GM12878 (cell line): ENCODE results near the gene DUSP22. TPM values are rescaled to one million over a fixed set of nuclear protein-coding genes. Genes with fewer than 3 reads are reported as not detected.

ENCODE experiments used
- ASH2L ChIP-seq: fragments of 300-600, 200-600 bp; sonication (generic); IDR thresholded peaks from 2 replicates; pipeline ENCODE4 v1.6.1; 2017; ENCODE audit warnings: low read depth, mild to moderate bottlenecking, borderline replicate concordance
- CBFB ChIP-seq: IDR thresholded peaks from 2 replicates; pipeline ENCODE4 v1.6.1; 2016; ENCODE audit warnings: antibody characterized with exemption, low read depth
- FOXK2 ChIP-seq: fragments of 450-650 bp; IDR thresholded peaks from 2 replicates; pipeline ENCODE4 v1.6.1; 2017; ENCODE audit warnings: mild to moderate bottlenecking, moderate library complexity
- GABPA ChIP-seq: IDR thresholded peaks from 2 replicates; pipeline ENCODE4 v1.6.1; 2014; ENCODE audit warnings: antibody characterized with exemption, low read depth, mild to moderate bottlenecking, inconsistent platforms
- IKZF1 ChIP-seq: fragments of 450-650 bp; conservative IDR thresholded peaks from 2 replicates; pipeline ENCODE4 v1.6.1; 2017; ENCODE audit warnings: antibody characterized with exemption, mild to moderate bottlenecking
- IRF4 ChIP-seq: IDR thresholded peaks from 2 replicates; pipeline ENCODE4 v1.6.1; 2011; ENCODE audit warnings: low read depth, low read length
- MTA2 ChIP-seq: fragments of 450-650 bp; IDR thresholded peaks from 2 replicates; pipeline ENCODE4 v1.6.1; 2016; ENCODE audit warnings: low read depth, mild to moderate bottlenecking, moderate library complexity
- MYC ChIP-seq: IDR thresholded peaks from 2 replicates; pipeline ENCODE4 v1.6.1; 2011; ENCODE audit warnings: mild to moderate bottlenecking, low read length, moderate library complexity, inconsistent platforms; ENCODE audit not compliant: insufficient read depth, insufficient replicate concordance, insufficient read length, severe bottlenecking
- PRDM15 ChIP-seq: fragments of 450-650 bp; formaldehyde crosslinking; IDR thresholded peaks from 2 replicates; pipeline ENCODE4 v1.4.0; 2020; ENCODE audit warnings: mild to moderate bottlenecking, moderate library complexity
- RAD21 ChIP-seq: IDR thresholded peaks from 2 replicates; pipeline ENCODE4 v1.6.1; 2011; ENCODE audit warnings: mild to moderate bottlenecking, low read depth, low read length, moderate library complexity; ENCODE audit not compliant: insufficient read depth
- SMC3 ChIP-seq: IDR thresholded peaks from 2 replicates; pipeline ENCODE4 v1.6.1; 2011; ENCODE audit warnings: low read length, improper control_type of control experiment, borderline replicate concordance
- SUPT20H ChIP-seq: IDR thresholded peaks from 2 replicates; pipeline ENCODE4 v1.6.1; 2011; ENCODE audit warnings: low read depth, mild to moderate bottlenecking, low read length, moderate library complexity, borderline replicate concordance; ENCODE audit not compliant: control insufficient read depth
- SUZ12 ChIP-seq: fragments of 200-600 bp; sonication (generic); IDR thresholded peaks from one replicate; pipeline ENCODE4 v1.6.1; 2018; ENCODE audit warnings: antibody characterized with exemption, mild to moderate bottlenecking; ENCODE audit not compliant: unreplicated experiment
- TCF12 ChIP-seq: IDR thresholded peaks from 2 replicates; pipeline ENCODE4 v1.6.1; 2011; ENCODE audit warnings: low read depth, mild to moderate bottlenecking, low read length
- ZZZ3 ChIP-seq: IDR thresholded peaks from 2 replicates; pipeline ENCODE4 v1.6.1; 2011; ENCODE audit warnings: low read depth; ENCODE audit not compliant: control insufficient read depth, insufficient read length
- polyA plus RNA-seq, 11 experiments: library from polyadenylated mRNA; depleted of rRNA in 4 of 11; unstranded in 6 of 11; stranded (reverse) in 5 of 11; fragments of >200 nt; fragmentation: Nextera tagmentation in 4 of 11; fragmentation: Illumina TruSeq in 1 of 11; extraction: Ambion mirVana in 4 of 11; extraction: Trizol in 1 of 11; gene quantifications; 1 replicate in 1 of 11; 2 replicates in 10 of 11; pipeline versions ENCODE4 v1.2.1 to v1.2.3, GENCODE V29; 2011 to 2016; ENCODE audit warnings: inconsistent platforms in 2 of 11, missing spikeins in 2 of 11, low read depth in 1 of 11
- total RNA-seq, 4 experiments: library from RNA; depleted of rRNA in 3 of 4; stranded (reverse); fragments of >200 nt in 3 of 4; fragmentation: Illumina TruSeq in 1 of 4; extraction: Trizol in 1 of 4; gene quantifications; 2 replicates each; pipeline versions ENCODE4 v1.2.1 to v1.2.3, GENCODE V29; 2013 to 2021
- TF ChIP-seq, protein P1 (sequence below): IDR thresholded peaks from 2 replicates; pipeline ENCODE4 v1.6.1; 2012; ENCODE audit warnings: low read length, inconsistent platforms
- TF ChIP-seq, protein P2 (sequence below): IDR thresholded peaks from 2 replicates; pipeline ENCODE4 v1.6.1; 2012; ENCODE audit warnings: low read depth, low read length, improper control_type of control experiment
- TF ChIP-seq, protein P3 (sequence below): fragments of 450-650 bp; IDR thresholded peaks from 2 replicates; pipeline ENCODE4 v1.6.1; 2016; ENCODE audit warnings: mild to moderate bottlenecking
- TF ChIP-seq, protein P4 (sequence below): fragments of 450-650 bp; IDR thresholded peaks from 2 replicates; pipeline ENCODE4 v1.6.1; 2017; ENCODE audit warnings: low read depth, mild to moderate bottlenecking, moderate library complexity

Gene DUSP22
- total and polyA plus RNA-seq, 10 of the 15 experiments (the other 5 are each of a cell fraction or from before 2014, with no cell fraction given), result 78.9 to 156 (median 107) TPM

- TF ChIP-seq PRDM15 (CRISPR knock-in tag) (no peak), FOXK2 (no peak; the same call in 1 of the 2 replicates), SUPT20H (no peak), GABPA (no peak), ASH2L (no peak), SUZ12 (no peak), TCF12 (peak; percentile 95), IRF4 (peak; percentile 84; the same call in 1 of the 2 replicates), SMC3 (no peak; the same call in 1 of the 2 replicates), MTA2 (peak; percentile 86), IKZF1 (peak; percentile 92), ZZZ3 (no peak), RAD21 (peak; percentile 46), CBFB (peak; percentile 77; the same call in 1 of the 2 replicates), MYC (peak; percentile 61)
- TF ChIP-seq, protein P1, sequence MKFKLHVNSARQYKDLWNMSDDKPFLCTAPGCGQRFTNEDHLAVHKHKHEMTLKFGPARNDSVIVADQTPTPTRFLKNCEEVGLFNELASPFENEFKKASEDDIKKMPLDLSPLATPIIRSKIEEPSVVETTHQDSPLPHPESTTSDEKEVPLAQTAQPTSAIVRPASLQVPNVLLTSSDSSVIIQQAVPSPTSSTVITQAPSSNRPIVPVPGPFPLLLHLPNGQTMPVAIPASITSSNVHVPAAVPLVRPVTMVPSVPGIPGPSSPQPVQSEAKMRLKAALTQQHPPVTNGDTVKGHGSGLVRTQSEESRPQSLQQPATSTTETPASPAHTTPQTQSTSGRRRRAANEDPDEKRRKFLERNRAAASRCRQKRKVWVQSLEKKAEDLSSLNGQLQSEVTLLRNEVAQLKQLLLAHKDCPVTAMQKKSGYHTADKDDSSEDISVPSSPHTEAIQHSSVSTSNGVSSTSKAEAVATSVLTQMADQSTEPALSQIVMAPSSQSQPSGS, result no peak
- TF ChIP-seq, protein P2, sequence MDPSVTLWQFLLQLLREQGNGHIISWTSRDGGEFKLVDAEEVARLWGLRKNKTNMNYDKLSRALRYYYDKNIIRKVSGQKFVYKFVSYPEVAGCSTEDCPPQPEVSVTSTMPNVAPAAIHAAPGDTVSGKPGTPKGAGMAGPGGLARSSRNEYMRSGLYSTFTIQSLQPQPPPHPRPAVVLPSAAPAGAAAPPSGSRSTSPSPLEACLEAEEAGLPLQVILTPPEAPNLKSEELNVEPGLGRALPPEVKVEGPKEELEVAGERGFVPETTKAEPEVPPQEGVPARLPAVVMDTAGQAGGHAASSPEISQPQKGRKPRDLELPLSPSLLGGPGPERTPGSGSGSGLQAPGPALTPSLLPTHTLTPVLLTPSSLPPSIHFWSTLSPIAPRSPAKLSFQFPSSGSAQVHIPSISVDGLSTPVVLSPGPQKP, result no peak; the same call in 1 of the 2 replicates
- TF ChIP-seq, protein P3, sequence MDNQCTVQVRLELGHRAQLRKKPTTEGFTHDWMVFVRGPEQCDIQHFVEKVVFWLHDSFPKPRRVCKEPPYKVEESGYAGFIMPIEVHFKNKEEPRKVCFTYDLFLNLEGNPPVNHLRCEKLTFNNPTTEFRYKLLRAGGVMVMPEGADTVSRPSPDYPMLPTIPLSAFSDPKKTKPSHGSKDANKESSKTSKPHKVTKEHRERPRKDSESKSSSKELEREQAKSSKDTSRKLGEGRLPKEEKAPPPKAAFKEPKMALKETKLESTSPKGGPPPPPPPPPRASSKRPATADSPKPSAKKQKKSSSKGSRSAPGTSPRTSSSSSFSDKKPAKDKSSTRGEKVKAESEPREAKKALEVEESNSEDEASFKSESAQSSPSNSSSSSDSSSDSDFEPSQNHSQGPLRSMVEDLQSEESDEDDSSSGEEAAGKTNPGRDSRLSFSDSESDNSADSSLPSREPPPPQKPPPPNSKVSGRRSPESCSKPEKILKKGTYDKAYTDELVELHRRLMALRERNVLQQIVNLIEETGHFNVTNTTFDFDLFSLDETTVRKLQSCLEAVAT, result peak; percentile 72
- TF ChIP-seq, protein P4, sequence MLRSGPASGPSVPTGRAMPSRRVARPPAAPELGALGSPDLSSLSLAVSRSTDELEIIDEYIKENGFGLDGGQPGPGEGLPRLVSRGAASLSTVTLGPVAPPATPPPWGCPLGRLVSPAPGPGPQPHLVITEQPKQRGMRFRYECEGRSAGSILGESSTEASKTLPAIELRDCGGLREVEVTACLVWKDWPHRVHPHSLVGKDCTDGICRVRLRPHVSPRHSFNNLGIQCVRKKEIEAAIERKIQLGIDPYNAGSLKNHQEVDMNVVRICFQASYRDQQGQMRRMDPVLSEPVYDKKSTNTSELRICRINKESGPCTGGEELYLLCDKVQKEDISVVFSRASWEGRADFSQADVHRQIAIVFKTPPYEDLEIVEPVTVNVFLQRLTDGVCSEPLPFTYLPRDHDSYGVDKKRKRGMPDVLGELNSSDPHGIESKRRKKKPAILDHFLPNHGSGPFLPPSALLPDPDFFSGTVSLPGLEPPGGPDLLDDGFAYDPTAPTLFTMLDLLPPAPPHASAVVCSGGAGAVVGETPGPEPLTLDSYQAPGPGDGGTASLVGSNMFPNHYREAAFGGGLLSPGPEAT, result peak; percentile 79
Observed at GRCh38 chr6:331622-332521, 39.6 kb downstream of the DUSP22 start (continued).
